OCI-LY3 (cell line): Measurements from ENCODE around the gene TMEM69.

Experiments
- H2AFZ ChIP-seq: fragments of 200-600, 300-600 bp; shearing (Covaris generic); 2 replicates; pipeline ENCODE4 v1.6.0; 2014; ENCODE audit warnings: antibody characterized with exemption, low read depth, low read length
- H3K27ac ChIP-seq: fragments of 200-600, 300-600 bp; sonication (generic); 2 replicates; pipeline ENCODE4 v1.5.1; 2014; ENCODE audit warnings: mild to moderate bottlenecking, low read length, moderate library complexity, mixed read lengths
- H3K27me3 ChIP-seq: fragments of 200-600, 300-600 bp; sonication (generic); 2 replicates; pipeline ENCODE4 v1.6.1; 2014; ENCODE audit warnings: low read depth, low read length, mixed read lengths
- H3K36me3 ChIP-seq: fragments of 200-600, 300-600 bp; sonication (generic); replicated peaks from 2 replicates; pipeline ENCODE3; 2014; ENCODE audit warnings: low read depth, low read length, mixed read lengths
- H3K4me1 ChIP-seq: fragments of 300-600, 200-600 bp; sonication (generic); 2 replicates; pipeline ENCODE4 v1.6.1; 2014; ENCODE audit warnings: low read length, mixed read lengths
- H3K4me2 ChIP-seq: fragments of 200-600, 300-600 bp; sonication (generic); 2 replicates; pipeline ENCODE4 v1.6.1; 2014; ENCODE audit warnings: low read length, mixed read lengths
- H3K4me3 ChIP-seq: fragments of 300-600, 200-600 bp; sonication (generic); 2 replicates; pipeline ENCODE4 v1.5.1; 2014; ENCODE audit warnings: antibody characterized with exemption, mild to moderate bottlenecking, low read length, moderate library complexity
- H3K79me2 ChIP-seq: fragments of 300-600, 200-600 bp; shearing (Covaris generic); 2 replicates; pipeline ENCODE4 v1.6.1; 2014; ENCODE audit warnings: mild to moderate bottlenecking, low read length, mixed read lengths
- H3K9ac ChIP-seq: fragments of 300-600, 200-600 bp; shearing (Covaris generic); 2 replicates; pipeline ENCODE4 v1.6.0; 2014; ENCODE audit warnings: mild to moderate bottlenecking, low read length, moderate library complexity
- H3K9me3 ChIP-seq: fragments of 200-600, 300-600 bp; shearing (Covaris generic); 2 replicates; pipeline ENCODE4 v1.6.1; 2014; ENCODE audit warnings: low read length, mixed read lengths; ENCODE audit not compliant: insufficient read depth
- H4K20me1 ChIP-seq: fragments of 200-600, 300-600 bp; sonication (generic); 2 replicates; pipeline ENCODE4 v1.6.1; 2016; ENCODE audit warnings: low read length, mixed read lengths; ENCODE audit not compliant: insufficient read depth
- CTCF ChIP-seq: fragments of 200-600, 300-600 bp; sonication (generic); IDR thresholded peaks from 2 replicates; pipeline ENCODE4 v1.5.1; 2014; ENCODE audit warnings: antibody characterized with exemption, low read length, low read depth
- EZH2phosphoT487 ChIP-seq: fragments of 200-600 bp; shearing (Covaris generic); IDR thresholded peaks from 2 replicates; pipeline ENCODE4 v1.6.1; 2018; ENCODE audit warnings: antibody characterized with exemption, mixed run types, low read depth

The TMEM69 gene

GRCh38 chr1:45677751-45678245 is 10.2 kb upstream of the TMEM69 start:
- peaks cover 85% of the 10 kb centered on the region for H4K20me1 ChIP-seq

DNA sequence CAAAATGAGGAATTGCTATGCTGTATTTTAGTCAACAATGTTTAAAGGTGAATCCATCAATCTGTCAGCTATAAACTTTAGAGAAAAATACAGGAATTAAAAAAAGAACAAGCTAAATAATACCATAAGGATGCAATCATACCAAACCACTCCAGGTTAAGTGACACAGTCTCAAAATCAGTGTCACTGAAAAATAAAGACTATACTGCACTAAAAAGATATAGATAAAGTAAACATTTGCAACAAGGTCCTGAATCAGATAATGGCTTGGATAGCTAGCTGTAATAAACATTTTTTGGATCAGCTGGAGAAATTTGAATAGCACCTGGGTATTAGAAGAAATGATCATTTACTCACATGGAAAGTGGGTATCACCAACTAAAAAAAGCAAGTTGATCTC is 9.5 kb upstream of the TMEM69 start:
- H2AFZ ChIP-seq: no peak overlapping the region
- no peaks in the 10 kb centered on the region for H3K36me3 ChIP-seq
- no peak overlapping the region for H3K9ac ChIP-seq
- H3K4me1 ChIP-seq: peaks cover 5% of the 10 kb centered on the region; the same call in 1 of the 2 replicates
- no peaks in the 10 kb centered on the region for H3K9me3 ChIP-seq
- H3K4me2 ChIP-seq: no peak overlapping the region
- no peak overlapping the region for H3K4me3 ChIP-seq
- H3K27me3 ChIP-seq: no peaks in the 10 kb centered on the region
- peaks cover 97% of the 10 kb centered on the region for H3K79me2 ChIP-seq
- peaks cover 79% of the 10 kb centered on the region for H4K20me1 ChIP-seq
- TF ChIP-seq CTCF (no peak), EZH2phosphoT487 (no peak)
- H3K27ac ChIP-seq: no peak overlapping the region

More at GRCh38 chr1:45677751-45678245, 10.2 kb upstream of the TMEM69 start:
- TF ChIP-seq CTCF (no peak), EZH2phosphoT487 (no peak)
- Histone ChIP-seq H3K79me2 (peaks cover 97% of the 10 kb centered on the region), H2AFZ (no peak overlapping the region), H3K4me2 (no peak overlapping the region), H3K36me3 (no peaks in the 10 kb centered on the region), H3K9ac (no peak overlapping the region), H3K27ac (no peak overlapping the region), H3K4me1 (peaks cover 5% of the 10 kb centered on the region; the same call in 1 of the 2 replicates), H3K27me3 (no peaks in the 10 kb centered on the region), H3K4me3 (no peak overlapping the region), H3K9me3 (no peaks in the 10 kb centered on the region)

DNA sequence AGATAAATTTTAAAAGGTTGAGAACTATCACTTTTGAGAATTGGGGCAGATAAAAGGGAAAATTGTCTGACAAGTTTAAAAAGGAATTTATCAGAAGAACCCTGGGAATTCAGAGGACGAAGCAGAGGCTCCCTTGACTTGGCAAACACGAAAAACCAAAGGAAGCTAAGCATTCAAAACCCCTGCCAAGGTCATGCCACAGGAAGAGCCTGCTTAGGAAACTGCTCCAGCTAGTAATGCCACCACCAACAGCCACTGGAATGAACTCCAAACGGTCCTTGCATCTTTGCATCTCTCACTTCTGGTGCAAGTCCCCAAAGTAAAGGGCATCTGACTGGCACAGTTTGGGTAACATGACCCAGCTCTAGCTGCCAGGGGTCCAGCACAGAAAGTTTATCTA is 8.9 kb upstream of the TMEM69 start:
- H4K20me1 ChIP-seq: peaks cover 73% of the 10 kb centered on the region
- H3K4me3 ChIP-seq: no peak overlapping the region
- no peaks in the 10 kb centered on the region for H3K36me3 ChIP-seq

GRCh38 chr1:45682942-45683341 is 5.0 kb upstream of the TMEM69 start:
- Histone ChIP-seq H3K9me3 (no peaks in the 10 kb centered on the region), H3K4me3 (no peak overlapping the region), H3K9ac (no peak overlapping the region), H3K27ac (no peak overlapping the region), H3K4me1 (peaks cover 14% of the 10 kb centered on the region), H4K20me1 (peaks cover 43% of the 10 kb centered on the region), H3K4me2 (no peak overlapping the region), H3K36me3 (no peaks in the 10 kb centered on the region), H2AFZ (no peak overlapping the region), H3K79me2 (peaks cover 89% of the 10 kb centered on the region), H3K27me3 (no peaks in the 10 kb centered on the region)
- no peak for TF ChIP-seq CTCF
- no peak for TF ChIP-seq EZH2phosphoT487

More for the DNA sequence above, 8.9 kb upstream of the TMEM69 start:
- Histone ChIP-seq H3K27ac (no peak overlapping the region), H3K79me2 (peaks cover 97% of the 10 kb centered on the region), H3K27me3 (no peaks in the 10 kb centered on the region), H3K4me2 (no peak overlapping the region), H3K9me3 (no peaks in the 10 kb centered on the region), H3K9ac (no peak overlapping the region), H2AFZ (no peak overlapping the region), H3K4me1 (peaks cover 5% of the 10 kb centered on the region; the same call in 1 of the 2 replicates)
- TF ChIP-seq EZH2phosphoT487: no peak
- TF ChIP-seq CTCF: no peak
